ENCODE measurements around the gene GPR84. TPM values are rescaled to one million over a fixed set of nuclear protein-coding genes. Genes with fewer than 3 reads are reported as not detected.
A peak's percentile ranks its signal among the peaks of the same experiment; 100 is the strongest.

The GPR84 gene
- total RNA-seq, 4 donors from 2014 or later, result 0.21 to 0.27 TPM; not detected in 2

DNA sequence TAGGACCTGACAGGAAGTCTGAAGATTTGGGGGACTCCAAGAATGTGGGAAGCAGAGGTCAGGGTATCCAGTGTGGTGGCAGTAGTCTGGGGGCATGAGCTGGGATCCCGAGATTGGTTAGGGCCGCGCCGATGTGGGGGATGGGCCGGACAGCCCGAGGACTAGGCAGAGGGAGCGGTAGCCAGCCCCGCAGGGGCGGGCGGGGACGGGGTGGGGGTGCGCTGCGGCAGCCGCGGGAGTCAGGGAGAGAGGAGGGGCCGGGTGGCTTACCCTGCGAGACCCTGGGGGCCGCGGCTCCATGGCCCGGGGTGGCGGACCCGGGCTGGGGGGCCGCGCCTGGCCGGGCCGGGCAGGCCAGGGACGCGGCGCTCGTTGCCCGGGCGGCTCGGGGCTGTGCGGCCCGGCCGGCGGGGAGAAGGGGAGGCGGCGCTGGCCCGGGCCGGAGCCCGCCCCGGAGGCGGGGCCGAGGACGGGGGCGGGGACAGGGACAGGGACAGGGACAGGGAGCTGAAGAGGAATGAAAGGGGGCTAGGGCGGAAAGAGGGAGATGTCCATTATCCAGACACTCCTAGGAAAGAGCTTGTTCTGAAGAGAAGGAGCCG is 14.6 kb upstream of the GPR84 start:
- TF ChIP-seq, protein P1, sequence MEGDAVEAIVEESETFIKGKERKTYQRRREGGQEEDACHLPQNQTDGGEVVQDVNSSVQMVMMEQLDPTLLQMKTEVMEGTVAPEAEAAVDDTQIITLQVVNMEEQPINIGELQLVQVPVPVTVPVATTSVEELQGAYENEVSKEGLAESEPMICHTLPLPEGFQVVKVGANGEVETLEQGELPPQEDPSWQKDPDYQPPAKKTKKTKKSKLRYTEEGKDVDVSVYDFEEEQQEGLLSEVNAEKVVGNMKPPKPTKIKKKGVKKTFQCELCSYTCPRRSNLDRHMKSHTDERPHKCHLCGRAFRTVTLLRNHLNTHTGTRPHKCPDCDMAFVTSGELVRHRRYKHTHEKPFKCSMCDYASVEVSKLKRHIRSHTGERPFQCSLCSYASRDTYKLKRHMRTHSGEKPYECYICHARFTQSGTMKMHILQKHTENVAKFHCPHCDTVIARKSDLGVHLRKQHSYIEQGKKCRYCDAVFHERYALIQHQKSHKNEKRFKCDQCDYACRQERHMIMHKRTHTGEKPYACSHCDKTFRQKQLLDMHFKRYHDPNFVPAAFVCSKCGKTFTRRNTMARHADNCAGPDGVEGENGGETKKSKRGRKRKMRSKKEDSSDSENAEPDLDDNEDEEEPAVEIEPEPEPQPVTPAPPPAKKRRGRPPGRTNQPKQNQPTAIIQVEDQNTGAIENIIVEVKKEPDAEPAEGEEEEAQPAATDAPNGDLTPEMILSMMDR (IDR thresholded peaks at IDR 0.05), result no peak
- no peak for TF ChIP-seq POLR2A (IDR thresholded peaks at IDR 0.05)
- intact Hi-C loops (cut with DNase I; ENCODE audit: low total_unique reads), result loop anchor here (10.0 kb wide), 1 partner anchor 164 kb away; no protein-coding TSS in a partner anchor
- peak; percentile 49 to 80 for DNase-seq
- no peaks in the 10 kb centered on the region for H3K9me3 ChIP-seq
- H3K4me3 ChIP-seq, result peak overlapping the region; percentile 30 to 52
- peaks cover 0 to 4% of the 10 kb centered on the region in 2 donors for H3K4me1 ChIP-seq
- H3K36me3 ChIP-seq, result no peaks in the 10 kb centered on the region
- no peaks in the 10 kb centered on the region for H3K27me3 ChIP-seq
- peak overlapping the region; percentile 64 to 72 for H3K27ac ChIP-seq

DNA sequence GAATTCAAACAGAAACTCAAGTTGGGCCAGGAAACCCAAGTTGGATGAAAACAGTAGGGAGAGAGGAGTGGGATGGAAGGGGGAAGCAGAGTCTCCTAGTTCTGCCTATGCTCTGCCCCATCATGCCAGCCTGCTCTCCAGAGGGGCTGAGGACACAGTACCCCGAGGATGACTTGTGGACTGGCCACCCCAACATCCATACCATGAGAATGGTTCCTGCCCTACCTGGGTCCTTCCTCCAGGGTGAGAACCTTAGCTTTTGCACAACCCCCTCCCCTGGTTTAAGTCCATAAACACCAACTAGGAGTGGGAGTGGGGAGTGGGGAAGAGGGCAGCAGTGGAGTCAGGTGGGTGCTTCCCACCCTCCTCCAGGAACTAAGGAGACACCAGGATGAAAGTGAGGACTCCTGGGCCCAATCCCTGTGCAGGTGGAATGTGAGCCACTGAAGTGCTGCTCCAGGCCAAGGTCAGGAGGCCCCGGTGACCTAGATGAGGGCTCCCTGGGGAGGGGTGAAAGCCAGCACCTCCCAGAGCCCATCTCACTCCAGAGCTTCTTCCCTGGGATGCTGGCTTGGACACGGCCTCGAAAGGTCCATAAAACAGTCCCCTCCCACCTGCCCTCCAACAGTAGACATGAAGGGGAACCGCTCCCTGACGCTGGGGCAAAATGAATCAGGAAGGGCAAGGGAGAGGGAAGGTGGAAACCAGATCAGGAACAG is 13.7 kb upstream of the GPR84 start:
- H3K27me3 ChIP-seq, result no peaks in the 10 kb centered on the region
- TF ChIP-seq, protein P1 (IDR thresholded peaks at IDR 0.05), result no peak
- intact Hi-C loops (cut with DNase I; ENCODE audit: low total_unique reads), result loop anchor here (10.0 kb wide), 1 partner anchor 163 kb away; no protein-coding TSS in a partner anchor
- DNase-seq, result peak in 1 of 2 donors; percentile 17
- H3K4me1 ChIP-seq, result peaks cover 0 to 4% of the 10 kb centered on the region in 2 donors
- peak overlapping the region in 1 of 2 donors; percentile 64 for H3K27ac ChIP-seq
- no peaks in the 10 kb centered on the region for H3K9me3 ChIP-seq
- no peak overlapping the region for H3K4me3 ChIP-seq
- H3K36me3 ChIP-seq, result no peaks in the 10 kb centered on the region

DNA sequence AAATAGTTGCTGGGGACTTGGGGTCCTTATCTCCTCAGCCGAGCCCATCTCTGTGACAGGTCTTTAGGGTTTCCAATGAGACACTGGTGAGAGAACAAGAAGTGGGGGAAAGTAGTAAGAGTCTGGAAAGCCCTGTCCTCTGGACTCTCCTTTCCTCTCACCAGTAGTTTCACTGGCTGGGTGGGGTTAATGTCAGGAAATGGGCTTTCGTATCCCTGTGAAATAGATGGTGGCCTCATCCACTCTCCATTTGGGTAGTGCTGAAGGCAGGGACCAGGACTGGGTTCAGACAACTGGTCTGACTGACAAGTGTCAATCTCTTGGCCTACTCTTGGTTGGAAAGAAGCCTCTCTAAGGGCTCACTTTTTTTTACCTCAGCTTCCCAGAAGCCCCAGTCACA is 12.7 kb upstream of the GPR84 start:
- intact Hi-C loops (cut with DNase I; ENCODE audit: low total_unique reads), result loop anchor here (10.0 kb wide), 1 partner anchor 162 kb away; no protein-coding TSS in a partner anchor
- Histone ChIP-seq H3K4me3 (no peak overlapping the region), H3K9me3 (no peaks in the 10 kb centered on the region), H3K27ac (peak overlapping the region; percentile 30 to 64), H3K4me1 (peaks cover 0 to 4% of the 10 kb centered on the region in 2 donors), H3K36me3 (no peaks in the 10 kb centered on the region), H3K27me3 (no peaks in the 10 kb centered on the region)
- DNase-seq, result no peak
- TF ChIP-seq POLR2A (IDR thresholded peaks at IDR 0.05), result no peak
- TF ChIP-seq, protein P1 (IDR thresholded peaks at IDR 0.05), result no peak

DNA sequence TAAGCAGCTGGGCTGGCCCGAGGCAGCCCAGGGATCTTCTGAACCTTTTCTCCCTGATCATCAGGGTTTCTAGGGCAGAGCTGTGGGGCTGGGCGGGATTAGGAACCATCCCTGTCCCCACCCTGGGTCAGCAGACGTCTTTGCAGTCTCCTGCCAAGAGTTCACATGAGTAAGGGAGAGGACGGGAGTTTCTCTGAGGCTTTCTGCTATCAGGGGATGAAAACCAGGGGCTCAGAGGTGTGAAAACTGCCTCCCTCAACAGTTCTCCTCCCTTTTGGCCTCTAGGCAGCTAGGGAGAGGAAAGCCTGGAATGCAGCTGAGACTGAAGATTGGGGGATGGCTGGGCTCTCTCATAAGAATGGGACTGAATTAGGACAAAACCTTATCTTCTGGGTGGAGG is 12.3 kb upstream of the GPR84 start:
- no peaks in the 10 kb centered on the region for H3K36me3 ChIP-seq
- TF ChIP-seq POLR2A (IDR thresholded peaks at IDR 0.05), result no peak
- TF ChIP-seq, protein P1 (IDR thresholded peaks at IDR 0.05), result no peak
- no peaks in the 10 kb centered on the region for H3K27me3 ChIP-seq
- H3K4me3 ChIP-seq, result no peak overlapping the region
- peaks cover 0 to 4% of the 10 kb centered on the region in 2 donors for H3K4me1 ChIP-seq
- H3K9me3 ChIP-seq, result no peaks in the 10 kb centered on the region
- H3K27ac ChIP-seq, result peak overlapping the region; percentile 30 to 64
- DNase-seq, result peak; percentile 27 to 59
- intact Hi-C loops (cut with DNase I; ENCODE audit: low total_unique reads), result loop anchor here (10.0 kb wide), 1 partner anchor 162 kb away; no protein-coding TSS in a partner anchor

DNA sequence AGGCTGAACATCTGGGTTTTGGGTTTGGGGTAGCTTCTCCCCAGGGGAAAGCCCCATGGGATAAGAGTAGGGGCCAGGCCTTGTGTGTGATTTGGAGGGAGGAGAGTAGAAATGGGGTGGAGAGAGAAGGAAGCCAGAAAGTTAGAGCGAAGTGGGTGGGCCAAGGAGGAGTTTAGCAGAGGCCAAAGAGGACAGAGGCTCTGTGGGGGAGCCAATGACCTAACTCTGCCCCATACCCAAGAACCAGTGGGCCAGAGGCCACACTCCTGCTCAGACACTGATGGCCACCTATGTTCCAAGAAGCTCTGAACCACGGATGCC is 10.9 kb upstream of the GPR84 start:
- H3K27ac ChIP-seq, result peak overlapping the region in 1 of 2 donors; percentile 26
- DNase-seq, result no peak
- peaks cover 0 to 4% of the 10 kb centered on the region in 2 donors for H3K4me1 ChIP-seq
- H3K36me3 ChIP-seq, result no peaks in the 10 kb centered on the region
- no peak overlapping the region for H3K4me3 ChIP-seq
- intact Hi-C loops (cut with DNase I; ENCODE audit: low total_unique reads), result loop anchor here (10.0 kb wide), 1 partner anchor 160 kb away; no protein-coding TSS in a partner anchor
- TF ChIP-seq POLR2A (IDR thresholded peaks at IDR 0.05), result no peak
- TF ChIP-seq, protein P1 (IDR thresholded peaks at IDR 0.05), result no peak
- H3K9me3 ChIP-seq, result no peaks in the 10 kb centered on the region
- no peaks in the 10 kb centered on the region for H3K27me3 ChIP-seq
